Keratinocyte (primary cell): ENCODE results near the gene ERC1.

Source experiments
- EZH2 ChIP-seq: IDR thresholded peaks from one replicate; pipeline ENCODE4 v1.6.1; 2012; ENCODE audit warnings: inconsistent platforms, mild to moderate bottlenecking, low read length, moderate library complexity
- TF ChIP-seq, protein P1 (sequence below), 3 experiments: IDR thresholded peaks in 1 of 3; conservative IDR thresholded peaks in 1 of 3; optimal IDR thresholded peaks in 1 of 3; 2 replicates in 2 of 3; 3 replicates in 1 of 3; pipeline versions ENCODE3 to v1.5.1; 2011; ENCODE audit warnings: low read length in 3 of 3, mild to moderate bottlenecking in 3 of 3, moderate library complexity in 2 of 3, control low read depth in 1 of 3, inconsistent platforms in 1 of 3; ENCODE audit not compliant: insufficient read depth in 2 of 3; ENCODE audit errors: extremely low read depth in 1 of 3

DNA sequence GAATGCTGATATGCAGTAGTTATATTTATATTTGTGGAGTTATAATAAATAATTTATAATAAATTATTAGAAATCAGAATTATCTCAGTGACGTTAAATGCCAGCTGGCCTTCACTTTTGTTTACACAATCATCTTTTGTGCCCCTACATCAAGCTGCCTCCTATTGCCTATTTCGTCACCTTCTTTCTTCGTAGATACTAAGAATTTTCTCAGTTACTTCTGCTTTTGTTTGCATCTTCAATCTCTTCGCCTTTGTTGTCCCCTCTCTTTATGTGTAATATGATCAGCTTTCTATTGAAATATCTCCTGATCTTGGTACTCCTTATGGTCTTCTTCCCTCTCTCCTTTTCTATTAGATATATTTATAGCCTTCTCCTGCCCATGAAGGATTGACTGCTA, 197.0 kb downstream of the ERC1 start:
- TF ChIP-seq, protein P1, sequence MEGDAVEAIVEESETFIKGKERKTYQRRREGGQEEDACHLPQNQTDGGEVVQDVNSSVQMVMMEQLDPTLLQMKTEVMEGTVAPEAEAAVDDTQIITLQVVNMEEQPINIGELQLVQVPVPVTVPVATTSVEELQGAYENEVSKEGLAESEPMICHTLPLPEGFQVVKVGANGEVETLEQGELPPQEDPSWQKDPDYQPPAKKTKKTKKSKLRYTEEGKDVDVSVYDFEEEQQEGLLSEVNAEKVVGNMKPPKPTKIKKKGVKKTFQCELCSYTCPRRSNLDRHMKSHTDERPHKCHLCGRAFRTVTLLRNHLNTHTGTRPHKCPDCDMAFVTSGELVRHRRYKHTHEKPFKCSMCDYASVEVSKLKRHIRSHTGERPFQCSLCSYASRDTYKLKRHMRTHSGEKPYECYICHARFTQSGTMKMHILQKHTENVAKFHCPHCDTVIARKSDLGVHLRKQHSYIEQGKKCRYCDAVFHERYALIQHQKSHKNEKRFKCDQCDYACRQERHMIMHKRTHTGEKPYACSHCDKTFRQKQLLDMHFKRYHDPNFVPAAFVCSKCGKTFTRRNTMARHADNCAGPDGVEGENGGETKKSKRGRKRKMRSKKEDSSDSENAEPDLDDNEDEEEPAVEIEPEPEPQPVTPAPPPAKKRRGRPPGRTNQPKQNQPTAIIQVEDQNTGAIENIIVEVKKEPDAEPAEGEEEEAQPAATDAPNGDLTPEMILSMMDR (optimal IDR thresholded peaks at IDR 0.05 in 1 of 3, IDR thresholded peaks at IDR 0.05 in 1 of 3, conservative IDR thresholded peaks at IDR 0.05 in 1 of 3; ENCODE audit: extremely low read depth in 1 of 3, insufficient read depth in 2 of 3, low read length in 3 of 3) = no peak
- no peak for TF ChIP-seq EZH2
